HG03135 (cell line): ENCODE measurements around the gene BTBD16.

Experiments used
- ATAC-seq: cut with Tn5 transposase; IDR thresholded peaks from one replicate; pipeline ENCODE4 v1.9.1; 2021; ENCODE audit warnings: mild to moderate bottlenecking, moderate library complexity; ENCODE audit not compliant: unreplicated experiment

BTBD16 gene

DNA sequence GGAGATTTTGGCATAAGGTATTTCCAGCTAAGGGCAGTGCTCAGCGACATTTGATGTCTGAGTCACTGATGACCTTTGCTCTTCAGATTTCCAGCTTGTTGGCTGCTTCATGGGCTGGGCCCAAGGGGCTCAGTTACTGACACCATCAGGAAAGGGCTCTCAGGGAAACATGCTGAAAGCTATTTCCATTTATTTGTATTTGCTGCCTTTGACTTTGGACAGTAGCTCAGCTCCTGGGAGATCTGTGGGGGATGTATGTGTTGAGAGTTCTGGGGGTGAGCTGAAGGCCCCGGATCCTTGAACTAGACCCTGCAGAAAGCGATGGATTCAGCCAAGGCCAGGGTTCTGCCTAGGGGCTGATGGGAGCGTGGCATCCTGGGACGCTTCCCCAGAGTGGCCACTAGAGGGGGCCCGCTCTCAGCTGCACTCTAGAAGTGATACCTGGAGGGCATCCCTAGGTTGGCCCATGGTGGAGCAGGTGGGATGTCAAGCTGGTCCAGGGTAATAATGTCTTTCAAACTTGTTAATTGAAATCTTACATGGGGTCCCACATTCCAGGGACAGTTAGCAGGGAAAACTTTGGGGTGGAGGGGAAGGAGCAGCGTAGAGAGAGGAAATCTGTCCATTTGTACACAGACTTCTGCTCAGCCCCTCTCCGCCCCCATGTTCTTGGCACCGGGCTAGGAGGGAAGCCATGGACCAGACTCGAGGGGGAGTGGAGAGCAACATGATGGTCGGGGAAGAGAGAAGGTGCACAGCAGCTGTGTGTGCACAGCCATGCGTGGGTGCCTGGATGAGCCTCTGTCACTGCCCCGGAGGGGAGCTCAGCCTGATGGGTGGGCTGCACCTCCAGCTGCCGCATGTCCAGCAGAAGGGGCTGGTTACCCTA lies 3.0 kb upstream of the BTBD16 start:
- ATAC-seq: peak; percentile 82

DNA sequence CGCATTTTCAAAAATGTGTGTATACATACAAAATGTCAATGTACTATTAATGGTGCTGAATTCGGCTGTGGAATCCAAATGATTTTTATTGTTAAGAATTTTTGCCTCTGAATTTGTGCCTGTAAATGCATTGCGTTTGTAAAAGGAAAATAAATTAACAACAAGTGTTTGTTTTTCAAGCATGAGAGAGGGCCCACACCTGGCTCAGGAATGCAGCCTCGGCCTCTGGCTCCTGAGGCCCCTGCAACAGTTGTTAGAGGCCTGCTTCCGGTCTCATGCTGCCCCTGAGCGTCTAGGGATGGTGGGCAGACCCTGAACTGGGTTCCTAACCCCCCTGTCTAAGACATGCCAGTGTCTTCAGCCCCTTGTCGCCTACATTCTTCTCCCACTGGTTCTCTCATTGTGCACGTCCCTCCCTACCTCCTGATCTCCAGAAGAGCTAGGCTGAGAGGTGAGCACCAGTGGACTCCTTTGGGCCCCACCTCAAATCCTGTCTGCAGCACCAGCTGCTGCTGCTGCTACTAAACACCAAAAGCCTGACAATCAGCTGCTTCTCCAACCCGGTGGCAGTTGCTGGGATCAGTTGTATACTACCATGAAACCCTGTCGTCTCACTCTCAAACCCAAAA lies 1.9 kb upstream of the BTBD16 start:
- ATAC-seq: no peak

DNA sequence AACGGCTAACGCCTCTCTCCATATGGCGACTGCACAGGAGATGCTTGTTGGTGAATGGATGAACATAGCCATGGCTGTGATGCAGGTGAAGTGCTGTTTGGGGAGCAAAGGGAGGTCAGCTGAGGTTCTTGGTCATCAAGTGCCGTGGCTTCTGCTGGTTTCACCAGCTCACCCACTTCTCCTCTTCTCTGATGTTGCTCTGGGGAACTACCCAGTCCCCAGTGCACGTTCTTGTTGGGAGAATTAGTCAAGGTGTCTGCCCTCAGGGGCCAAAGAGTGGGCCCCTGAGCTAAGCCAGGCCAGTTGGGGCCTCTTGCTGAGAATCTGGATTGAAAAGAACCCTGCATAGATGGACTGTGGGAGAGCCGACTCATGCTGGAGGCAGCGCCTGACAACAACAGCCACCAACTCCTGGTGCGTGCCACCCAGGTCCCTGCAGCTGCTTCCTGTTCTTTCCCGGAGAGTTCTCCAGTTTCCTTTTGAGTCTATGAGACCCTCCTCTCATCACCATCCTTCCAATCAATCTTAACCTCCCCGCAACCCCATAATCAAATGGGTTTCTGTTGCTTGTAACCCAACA lies 3.0 kb downstream of the BTBD16 start:
- ATAC-seq: no peak

- ATAC-seq: no peak
Observed at GRCh38 chr10:122276611-122277208, 5.6 kb downstream of the BTBD16 start.

- no peak for ATAC-seq
Observed at GRCh38 chr10:122277526-122278136, 6.5 kb downstream of the BTBD16 start.

- no peak for ATAC-seq
Observed at GRCh38 chr10:122279725-122280141, 8.6 kb downstream of the BTBD16 start.

DNA sequence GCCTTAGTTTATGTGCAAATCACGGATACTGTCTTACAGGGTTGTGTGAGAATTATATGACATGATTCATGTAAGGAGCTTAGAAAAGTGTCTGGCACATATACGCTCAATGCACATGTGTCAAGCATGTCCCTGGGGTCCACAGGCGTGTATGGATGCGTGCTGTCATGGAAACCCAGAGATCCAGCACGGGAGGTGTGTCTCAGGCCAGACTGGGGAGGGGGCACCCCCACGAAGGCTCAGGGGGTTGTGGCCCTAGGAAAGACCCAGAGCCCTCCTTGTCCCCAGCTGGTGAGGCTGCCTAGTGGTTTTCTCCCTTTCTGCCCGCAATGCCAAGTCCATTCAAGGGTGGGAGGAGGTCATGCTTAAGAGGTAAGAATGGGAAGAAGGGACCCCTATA lies 9.1 kb downstream of the BTBD16 start:
- ATAC-seq: no peak

- no peak for ATAC-seq
Observed at GRCh38 chr10:122281018-122281626, 10.0 kb downstream of the BTBD16 start.

DNA sequence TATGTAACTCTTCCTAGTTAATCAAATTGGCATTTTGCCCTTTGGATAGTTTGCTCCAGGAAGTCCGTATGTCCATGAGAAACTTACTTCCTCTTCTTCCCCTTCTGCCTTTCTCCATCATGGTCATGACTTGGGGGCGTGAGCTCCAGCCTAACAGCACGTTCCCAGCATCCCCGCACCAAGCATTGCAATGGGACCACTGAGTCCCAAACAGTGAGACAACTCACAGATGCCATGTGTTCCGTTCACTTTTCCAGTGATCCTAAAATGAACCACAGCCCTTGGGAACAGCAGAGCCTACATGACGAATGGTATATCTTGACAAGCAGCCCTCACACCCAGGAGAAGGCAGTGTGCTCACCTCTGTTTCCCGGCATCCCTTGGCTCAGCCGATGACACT lies 10.7 kb downstream of the BTBD16 start:
- no peak for ATAC-seq

DNA sequence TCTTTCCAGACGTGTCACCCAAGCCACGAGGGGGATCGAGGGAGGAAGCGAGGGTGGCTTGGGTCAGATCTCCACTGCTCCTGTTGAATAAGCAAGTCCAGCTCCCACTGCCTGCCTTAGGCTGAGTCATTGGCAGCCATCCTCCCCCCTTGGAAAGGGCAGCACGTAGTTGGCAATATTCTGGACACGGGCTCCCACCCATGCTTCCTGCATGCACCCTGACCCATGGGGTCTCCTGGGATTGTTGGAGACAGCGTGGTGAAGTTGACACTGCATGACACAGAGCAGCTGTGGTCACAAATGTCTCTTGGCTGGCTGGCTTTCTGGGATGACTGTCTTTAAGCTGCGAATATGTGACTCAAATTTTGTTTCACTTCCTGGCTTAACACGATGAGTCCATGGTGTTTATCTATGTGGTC lies 11.2 kb downstream of the BTBD16 start:
- ATAC-seq: no peak

GRCh38 chr10:122282909-122283308 lies 11.8 kb downstream of the BTBD16 start:
- ATAC-seq: no peak

DNA sequence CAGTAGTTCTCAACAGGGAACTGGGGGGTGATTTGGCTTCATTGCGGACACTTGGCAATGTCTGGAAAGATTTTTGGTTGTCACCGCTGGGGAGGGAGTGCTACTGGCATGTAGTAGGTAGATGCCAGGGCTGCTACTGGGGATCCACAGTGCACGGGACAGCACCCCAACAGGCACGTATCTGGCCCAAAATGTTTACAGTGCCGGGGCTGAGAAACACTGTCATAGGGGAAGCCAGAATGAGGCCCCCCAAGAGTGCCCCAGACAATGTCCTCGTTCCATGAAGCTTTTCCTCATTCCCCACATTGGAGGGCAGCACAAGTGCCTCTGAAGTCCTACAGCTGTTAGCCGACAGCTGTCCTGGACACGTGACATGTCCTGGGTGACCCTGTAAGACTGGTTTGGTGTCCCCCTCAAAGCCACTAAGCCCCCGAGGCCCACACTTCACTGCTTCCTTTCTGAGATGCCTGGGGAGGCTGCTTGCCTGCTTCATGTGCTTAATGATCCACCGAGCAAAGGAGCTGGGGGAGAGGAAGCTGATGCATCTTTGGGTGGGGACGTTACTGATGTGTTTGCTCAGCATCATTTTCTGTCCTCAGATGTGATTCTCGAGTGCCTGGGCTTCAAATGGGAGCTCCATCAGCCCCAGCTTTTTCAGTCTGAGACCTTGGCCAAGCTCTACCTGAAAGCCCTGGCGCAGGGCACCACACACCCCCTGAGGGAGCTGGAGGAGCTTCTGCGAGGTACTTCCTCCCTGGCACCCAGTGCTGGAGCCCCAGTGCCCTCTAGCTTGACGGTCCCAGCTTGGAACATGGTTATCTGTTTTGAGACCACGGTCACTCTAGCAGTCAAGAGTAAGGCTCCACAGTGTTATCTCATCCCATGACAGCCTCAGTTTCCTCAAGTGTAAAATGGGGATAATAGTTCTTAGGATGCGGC lies 14.7 kb downstream of the BTBD16 start:
- no peak for ATAC-seq

- ATAC-seq: no peak
Observed at GRCh38 chr10:122286867-122287266, 15.8 kb downstream of the BTBD16 start.

DNA sequence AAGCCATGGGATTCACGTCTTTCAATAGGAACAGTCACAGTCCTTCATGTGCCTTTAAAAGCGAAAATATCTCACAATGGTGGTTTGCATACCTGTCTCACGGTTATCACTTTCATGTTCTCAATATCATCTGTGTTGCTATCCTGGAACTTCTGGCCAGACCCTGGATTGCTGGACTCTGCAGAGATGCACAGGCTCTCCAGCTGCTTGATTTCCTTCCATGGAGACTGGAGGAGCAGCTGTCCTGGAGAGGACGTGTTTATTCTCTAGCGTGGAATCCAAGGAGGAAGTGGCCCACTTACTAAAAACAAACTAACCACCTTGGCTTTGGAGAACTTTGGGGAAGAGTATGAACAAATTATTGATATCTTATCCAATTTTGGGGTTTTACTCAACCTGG lies 16.5 kb downstream of the BTBD16 start:
- ATAC-seq: no peak

GRCh38 chr10:122288262-122288661 lies 17.2 kb downstream of the BTBD16 start:
- no peak for ATAC-seq

DNA sequence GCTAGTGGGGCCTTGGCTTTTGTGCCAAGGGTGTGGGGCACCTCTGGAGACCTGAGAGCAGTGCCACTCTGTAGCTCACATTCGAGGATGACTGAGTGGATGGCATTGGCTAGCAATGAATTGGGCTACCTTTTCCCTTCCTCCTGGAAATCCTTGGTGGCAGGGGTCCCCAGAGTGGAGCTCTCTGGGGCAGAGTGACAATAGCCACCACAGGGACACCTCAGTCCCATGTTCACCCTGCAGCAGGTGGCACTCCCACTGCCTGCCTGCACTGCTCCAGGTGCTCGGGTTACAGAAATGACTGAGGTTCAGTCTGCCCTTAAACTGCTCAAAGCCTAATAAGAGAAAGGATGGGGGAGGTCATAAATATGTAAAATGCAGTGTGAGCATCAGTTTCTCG lies 17.8 kb downstream of the BTBD16 start:
- ATAC-seq: no peak

GRCh38 chr10:122290334-122290733 lies 19.2 kb downstream of the BTBD16 start:
- ATAC-seq: no peak

- no peak for ATAC-seq
Observed at GRCh38 chr10:122290833-122291532, 19.9 kb downstream of the BTBD16 start.

GRCh38 chr10:122291739-122292138 lies 20.6 kb downstream of the BTBD16 start:
- ATAC-seq: no peak
